OCI-LY3 (cell line): ENCODE data around the gene PRR36.

Experiments used
- H2AFZ ChIP-seq: fragments of 200-600, 300-600 bp; shearing (Covaris generic); 2 replicates; pipeline ENCODE4 v1.6.0; 2014; ENCODE audit warnings: antibody characterized with exemption, low read depth, low read length
- H3K27ac ChIP-seq: fragments of 200-600, 300-600 bp; sonication (generic); 2 replicates; pipeline ENCODE4 v1.5.1; 2014; ENCODE audit warnings: mild to moderate bottlenecking, low read length, moderate library complexity, mixed read lengths
- H3K27me3 ChIP-seq: fragments of 200-600, 300-600 bp; sonication (generic); 2 replicates; pipeline ENCODE4 v1.6.1; 2014; ENCODE audit warnings: low read depth, low read length, mixed read lengths
- H3K36me3 ChIP-seq: fragments of 200-600, 300-600 bp; sonication (generic); replicated peaks from 2 replicates; pipeline ENCODE3; 2014; ENCODE audit warnings: low read depth, low read length, mixed read lengths
- H3K4me1 ChIP-seq: fragments of 300-600, 200-600 bp; sonication (generic); 2 replicates; pipeline ENCODE4 v1.6.1; 2014; ENCODE audit warnings: low read length, mixed read lengths
- H3K4me2 ChIP-seq: fragments of 200-600, 300-600 bp; sonication (generic); 2 replicates; pipeline ENCODE4 v1.6.1; 2014; ENCODE audit warnings: low read length, mixed read lengths
- H3K4me3 ChIP-seq: fragments of 300-600, 200-600 bp; sonication (generic); 2 replicates; pipeline ENCODE4 v1.5.1; 2014; ENCODE audit warnings: antibody characterized with exemption, mild to moderate bottlenecking, low read length, moderate library complexity
- H3K79me2 ChIP-seq: fragments of 300-600, 200-600 bp; shearing (Covaris generic); 2 replicates; pipeline ENCODE4 v1.6.1; 2014; ENCODE audit warnings: mild to moderate bottlenecking, low read length, mixed read lengths
- H3K9ac ChIP-seq: fragments of 300-600, 200-600 bp; shearing (Covaris generic); 2 replicates; pipeline ENCODE4 v1.6.0; 2014; ENCODE audit warnings: mild to moderate bottlenecking, low read length, moderate library complexity
- H3K9me3 ChIP-seq: fragments of 200-600, 300-600 bp; shearing (Covaris generic); 2 replicates; pipeline ENCODE4 v1.6.1; 2014; ENCODE audit warnings: low read length, mixed read lengths; ENCODE audit not compliant: insufficient read depth
- H4K20me1 ChIP-seq: fragments of 200-600, 300-600 bp; sonication (generic); 2 replicates; pipeline ENCODE4 v1.6.1; 2016; ENCODE audit warnings: low read length, mixed read lengths; ENCODE audit not compliant: insufficient read depth
- EZH2phosphoT487 ChIP-seq: fragments of 200-600 bp; shearing (Covaris generic); IDR thresholded peaks from 2 replicates; pipeline ENCODE4 v1.6.1; 2018; ENCODE audit warnings: antibody characterized with exemption, mixed run types, low read depth
- TF ChIP-seq, protein P1 (sequence below): fragments of 200-600, 300-600 bp; sonication (generic); IDR thresholded peaks from 2 replicates; pipeline ENCODE4 v1.5.1; 2014; ENCODE audit warnings: antibody characterized with exemption, low read length, low read depth

Gene PRR36

DNA sequence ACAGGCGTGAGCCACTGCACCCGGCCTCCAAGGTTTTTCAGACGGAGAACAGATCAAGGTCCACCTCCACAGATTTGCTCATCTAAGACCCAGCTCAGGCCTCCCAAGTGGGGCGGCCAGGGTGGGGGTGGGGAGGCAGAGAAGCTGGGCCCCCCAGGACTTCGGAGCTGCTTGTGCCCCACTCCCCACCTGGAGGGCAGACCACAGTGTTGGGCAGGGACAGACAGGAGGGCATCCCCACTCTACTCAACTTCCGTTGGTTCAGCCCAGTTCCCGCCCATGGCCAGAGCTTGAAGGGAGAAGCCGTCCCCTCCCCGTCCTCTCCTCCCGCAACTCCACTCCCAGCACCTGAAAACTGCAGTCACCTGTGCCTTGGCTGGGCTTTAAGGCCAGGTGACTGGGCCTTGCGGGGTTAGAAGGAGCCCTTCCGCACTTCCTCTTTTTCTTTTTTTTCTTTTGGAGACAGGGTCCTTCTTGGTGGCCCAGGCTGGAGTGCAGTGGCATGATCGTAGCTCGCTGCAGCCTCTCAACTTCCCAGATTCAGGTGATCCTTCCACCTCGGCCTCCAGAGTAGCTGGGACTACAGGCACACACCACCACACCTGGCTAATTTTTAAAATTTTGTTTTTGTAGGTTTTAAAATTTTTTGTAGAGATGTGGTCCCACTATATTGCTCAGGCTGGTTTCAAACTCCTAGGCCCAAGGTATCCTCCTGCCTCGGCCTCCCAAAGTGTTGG lies 13.4 kb upstream of the PRR36 start:
- Histone ChIP-seq H3K79me2 (no peaks in the 10 kb centered on the region), H3K36me3 (no peaks in the 10 kb centered on the region), H4K20me1 (no peaks in the 10 kb centered on the region), H2AFZ (no peak overlapping the region), H3K27me3 (no peaks in the 10 kb centered on the region), H3K4me1 (no peaks in the 10 kb centered on the region), H3K4me2 (no peak overlapping the region), H3K27ac (no peak overlapping the region), H3K4me3 (no peak overlapping the region), H3K9ac (no peak overlapping the region), H3K9me3 (no peaks in the 10 kb centered on the region)
- TF ChIP-seq, protein P1, sequence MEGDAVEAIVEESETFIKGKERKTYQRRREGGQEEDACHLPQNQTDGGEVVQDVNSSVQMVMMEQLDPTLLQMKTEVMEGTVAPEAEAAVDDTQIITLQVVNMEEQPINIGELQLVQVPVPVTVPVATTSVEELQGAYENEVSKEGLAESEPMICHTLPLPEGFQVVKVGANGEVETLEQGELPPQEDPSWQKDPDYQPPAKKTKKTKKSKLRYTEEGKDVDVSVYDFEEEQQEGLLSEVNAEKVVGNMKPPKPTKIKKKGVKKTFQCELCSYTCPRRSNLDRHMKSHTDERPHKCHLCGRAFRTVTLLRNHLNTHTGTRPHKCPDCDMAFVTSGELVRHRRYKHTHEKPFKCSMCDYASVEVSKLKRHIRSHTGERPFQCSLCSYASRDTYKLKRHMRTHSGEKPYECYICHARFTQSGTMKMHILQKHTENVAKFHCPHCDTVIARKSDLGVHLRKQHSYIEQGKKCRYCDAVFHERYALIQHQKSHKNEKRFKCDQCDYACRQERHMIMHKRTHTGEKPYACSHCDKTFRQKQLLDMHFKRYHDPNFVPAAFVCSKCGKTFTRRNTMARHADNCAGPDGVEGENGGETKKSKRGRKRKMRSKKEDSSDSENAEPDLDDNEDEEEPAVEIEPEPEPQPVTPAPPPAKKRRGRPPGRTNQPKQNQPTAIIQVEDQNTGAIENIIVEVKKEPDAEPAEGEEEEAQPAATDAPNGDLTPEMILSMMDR = no peak
- no peak for TF ChIP-seq EZH2phosphoT487

DNA sequence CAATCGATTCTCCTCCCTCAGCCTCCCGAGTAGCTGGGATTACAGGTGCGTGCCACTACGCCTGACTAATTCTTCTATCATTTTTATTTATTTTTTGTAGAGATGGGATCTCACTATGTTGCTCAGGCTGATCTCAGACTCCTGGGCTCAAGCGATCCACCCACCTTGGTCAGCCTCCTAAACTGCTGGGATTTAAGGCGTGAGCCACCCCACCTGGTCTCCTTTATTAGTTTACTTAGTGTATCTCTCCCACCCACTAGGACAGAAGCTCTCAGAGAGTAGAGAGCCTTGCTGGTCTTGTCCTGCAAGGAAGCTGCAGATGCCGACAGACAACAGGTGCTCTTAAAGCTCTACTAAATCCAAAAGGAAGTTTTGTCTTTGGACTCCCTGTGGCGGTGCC lies 11.6 kb upstream of the PRR36 start:
- no peaks in the 10 kb centered on the region for H4K20me1 ChIP-seq
- H3K4me2 ChIP-seq = no peak overlapping the region
- H3K4me1 ChIP-seq = no peaks in the 10 kb centered on the region
- H3K9ac ChIP-seq = no peak overlapping the region
- H3K27ac ChIP-seq = no peak overlapping the region
- H2AFZ ChIP-seq = no peak overlapping the region
- H3K36me3 ChIP-seq = peaks cover 2% of the 10 kb centered on the region
- no peaks in the 10 kb centered on the region for H3K27me3 ChIP-seq
- TF ChIP-seq, protein P1 = no peak
- TF ChIP-seq EZH2phosphoT487 = no peak
- H3K79me2 ChIP-seq = no peaks in the 10 kb centered on the region
- no peak overlapping the region for H3K4me3 ChIP-seq
- no peaks in the 10 kb centered on the region for H3K9me3 ChIP-seq

DNA sequence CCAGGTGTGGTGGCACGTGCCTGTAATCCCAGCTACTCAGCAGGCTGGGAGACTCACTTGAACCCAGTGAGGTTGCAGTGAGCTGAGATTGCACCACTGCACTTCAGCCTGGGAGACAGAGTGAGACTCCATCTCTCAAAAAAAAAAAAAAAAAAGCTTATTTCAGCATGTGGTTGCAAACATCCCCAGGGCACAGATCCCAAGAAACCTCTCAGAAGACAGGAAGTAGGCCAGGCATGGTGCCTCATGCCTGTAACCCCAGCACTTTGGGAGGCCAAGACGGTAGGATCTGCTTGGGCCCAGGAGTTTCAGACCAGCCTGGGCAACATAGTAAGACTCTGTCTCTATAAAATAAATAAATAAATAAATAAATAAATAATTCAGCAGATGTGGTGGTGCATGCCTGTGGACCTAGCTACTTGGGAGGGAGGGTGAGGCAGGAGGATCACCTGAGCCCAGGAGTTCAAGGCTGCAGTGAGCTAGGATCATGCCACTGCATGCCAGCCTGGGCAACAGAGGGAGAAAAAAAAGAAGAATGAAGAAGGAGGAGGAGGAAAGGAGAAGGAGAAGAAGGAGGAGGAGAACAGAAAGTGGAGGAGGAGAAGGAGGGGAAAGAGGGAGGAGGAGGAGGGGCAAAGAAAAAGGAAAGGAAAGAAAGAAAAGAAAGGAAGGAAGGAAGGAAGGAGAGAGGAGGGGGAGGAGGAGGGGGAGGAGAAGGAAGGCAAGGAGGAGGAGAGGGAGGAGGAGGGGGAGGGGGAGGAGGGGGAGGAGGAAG lies 9.8 kb upstream of the PRR36 start:
- Histone ChIP-seq H3K36me3 (peaks cover 2% of the 10 kb centered on the region), H2AFZ (no peak overlapping the region), H3K4me2 (no peak overlapping the region), H3K4me1 (no peaks in the 10 kb centered on the region), H3K79me2 (no peaks in the 10 kb centered on the region), H4K20me1 (no peaks in the 10 kb centered on the region), H3K9me3 (no peaks in the 10 kb centered on the region), H3K27ac (no peak overlapping the region), H3K9ac (no peak overlapping the region), H3K4me3 (no peak overlapping the region), H3K27me3 (no peaks in the 10 kb centered on the region)
- no peak for TF ChIP-seq EZH2phosphoT487
- TF ChIP-seq, protein P1 = no peak

DNA sequence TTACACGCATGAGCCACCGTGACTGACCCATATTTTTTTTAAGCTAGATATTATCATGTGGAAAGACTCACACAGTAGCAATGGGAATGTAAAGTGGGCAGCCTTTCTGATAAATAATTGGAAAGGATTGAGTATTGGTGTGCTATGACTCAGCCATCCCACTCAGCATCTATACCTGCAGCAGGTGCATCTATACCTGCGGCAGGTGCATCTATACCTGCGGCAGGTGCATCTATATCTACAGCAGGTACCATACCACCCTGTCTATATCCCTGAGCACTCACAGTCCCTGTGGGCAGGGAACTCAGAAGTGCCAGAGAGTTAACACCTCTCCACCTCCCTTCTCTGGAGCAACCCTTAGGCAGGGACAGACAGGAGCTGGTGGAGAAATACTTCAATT lies 8.9 kb upstream of the PRR36 start:
- Histone ChIP-seq H3K4me2 (no peak overlapping the region), H2AFZ (no peak overlapping the region), H3K4me1 (no peaks in the 10 kb centered on the region), H3K27ac (no peak overlapping the region), H3K79me2 (no peaks in the 10 kb centered on the region), H3K9me3 (no peaks in the 10 kb centered on the region), H4K20me1 (no peaks in the 10 kb centered on the region), H3K36me3 (peaks cover 2% of the 10 kb centered on the region), H3K4me3 (no peak overlapping the region), H3K9ac (no peak overlapping the region), H3K27me3 (no peaks in the 10 kb centered on the region)
- TF ChIP-seq, protein P1 = no peak
- no peak for TF ChIP-seq EZH2phosphoT487
